Skeletal muscle tissue (tissue), 4 donors: ENCODE results near the gene NNAT. TPM values are rescaled to one million over a fixed set of nuclear protein-coding genes. Genes with fewer than 3 reads are reported as not detected.

ENCODE experiments used
- H3K27ac ChIP-seq: one replicate; pipeline ENCODE4 v1.7.0; 2013; ENCODE audit warnings: mild to moderate bottlenecking, low read depth, low read length, inconsistent platforms
- H3K27me3 ChIP-seq, 3 donors: one replicate each; pipeline ENCODE4 v1.7.0; 2013; ENCODE audit warnings: low read length in 3 of 3; ENCODE audit not compliant: control insufficient read depth in 3 of 3, insufficient read depth in 3 of 3
- H3K36me3 ChIP-seq, 3 donors: one replicate each; pipeline ENCODE4 v1.7.0; 2013; ENCODE audit warnings: low read length in 3 of 3; ENCODE audit not compliant: control insufficient read depth in 3 of 3, insufficient read depth in 3 of 3
- H3K4me1 ChIP-seq, 3 donors: one replicate each; pipeline ENCODE4 v1.7.0; 2013; ENCODE audit warnings: low read length in 3 of 3, mild to moderate bottlenecking in 3 of 3; ENCODE audit not compliant: control insufficient read depth in 3 of 3, insufficient read depth in 3 of 3
- H3K4me3 ChIP-seq, 3 donors: one replicate each; pipeline ENCODE4 v1.7.0; 2013; ENCODE audit warnings: low read length in 3 of 3
- H3K9ac ChIP-seq, 3 donors: one replicate each; pipeline ENCODE4 v1.7.0; 2013; ENCODE audit warnings: low read length in 3 of 3, mild to moderate bottlenecking in 3 of 3, moderate library complexity in 2 of 3, low read depth in 1 of 3
- H3K9me3 ChIP-seq, 3 donors: one replicate each; pipeline ENCODE4 v1.7.0; 2013; ENCODE audit warnings: low read length in 3 of 3; ENCODE audit not compliant: control insufficient read depth in 3 of 3
- total RNA-seq: library from RNA; depleted of rRNA; stranded (reverse); fragments of >200 nt; gene quantifications from one replicate; pipeline ENCODE4 v1.2.3, GENCODE V29; 2014
- donor health status: Osteomylitis.

Gene NNAT
- total RNA-seq, 1 donor from 2014 or later = 133 TPM

GRCh38 chr20:37513779-37514359 lies 7.2 kb upstream of the NNAT start:
- H3K4me3 ChIP-seq = no peak overlapping the region
- no peaks in the 10 kb centered on the region for H3K27me3 ChIP-seq
- H3K4me1 ChIP-seq = peaks cover 35 to 58% (median 47%) of the 10 kb centered on the region in 3 donors
- H3K9ac ChIP-seq = peak overlapping the region in 1 of 3 donors; percentile 19
- H3K36me3 ChIP-seq = peaks cover 38 to 58% (median 44%) of the 10 kb centered on the region in 3 donors
- H3K27ac ChIP-seq = no peak overlapping the region
- no peaks in the 10 kb centered on the region for H3K9me3 ChIP-seq

DNA sequence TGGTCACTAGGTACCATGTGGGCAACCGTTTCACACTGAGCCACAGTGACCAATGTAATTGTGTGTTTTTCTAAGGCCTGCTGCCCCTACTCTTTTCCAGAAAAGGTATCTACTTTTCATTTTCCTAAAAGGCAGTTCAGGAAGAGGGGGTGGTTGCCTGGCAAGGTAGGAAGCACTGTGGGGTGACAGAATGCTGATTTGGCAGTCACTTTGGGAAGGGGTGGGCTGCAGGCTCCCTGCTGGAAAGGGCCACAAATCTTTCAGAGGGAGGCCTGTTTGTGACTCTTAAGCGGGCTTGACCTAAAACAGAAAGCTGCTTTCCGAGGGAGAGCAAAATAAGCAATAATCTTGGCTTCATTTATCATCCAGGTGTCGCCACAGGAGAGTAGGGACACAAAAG lies 5.2 kb upstream of the NNAT start:
- Histone ChIP-seq H3K9ac (no peak overlapping the region), H3K9me3 (no peaks in the 10 kb centered on the region), H3K36me3 (peaks cover 33 to 51% (median 42%) of the 10 kb centered on the region in 3 donors), H3K4me1 (peaks cover 55 to 76% (median 64%) of the 10 kb centered on the region in 3 donors), H3K27me3 (no peaks in the 10 kb centered on the region), H3K27ac (no peak overlapping the region), H3K4me3 (no peak overlapping the region)

DNA sequence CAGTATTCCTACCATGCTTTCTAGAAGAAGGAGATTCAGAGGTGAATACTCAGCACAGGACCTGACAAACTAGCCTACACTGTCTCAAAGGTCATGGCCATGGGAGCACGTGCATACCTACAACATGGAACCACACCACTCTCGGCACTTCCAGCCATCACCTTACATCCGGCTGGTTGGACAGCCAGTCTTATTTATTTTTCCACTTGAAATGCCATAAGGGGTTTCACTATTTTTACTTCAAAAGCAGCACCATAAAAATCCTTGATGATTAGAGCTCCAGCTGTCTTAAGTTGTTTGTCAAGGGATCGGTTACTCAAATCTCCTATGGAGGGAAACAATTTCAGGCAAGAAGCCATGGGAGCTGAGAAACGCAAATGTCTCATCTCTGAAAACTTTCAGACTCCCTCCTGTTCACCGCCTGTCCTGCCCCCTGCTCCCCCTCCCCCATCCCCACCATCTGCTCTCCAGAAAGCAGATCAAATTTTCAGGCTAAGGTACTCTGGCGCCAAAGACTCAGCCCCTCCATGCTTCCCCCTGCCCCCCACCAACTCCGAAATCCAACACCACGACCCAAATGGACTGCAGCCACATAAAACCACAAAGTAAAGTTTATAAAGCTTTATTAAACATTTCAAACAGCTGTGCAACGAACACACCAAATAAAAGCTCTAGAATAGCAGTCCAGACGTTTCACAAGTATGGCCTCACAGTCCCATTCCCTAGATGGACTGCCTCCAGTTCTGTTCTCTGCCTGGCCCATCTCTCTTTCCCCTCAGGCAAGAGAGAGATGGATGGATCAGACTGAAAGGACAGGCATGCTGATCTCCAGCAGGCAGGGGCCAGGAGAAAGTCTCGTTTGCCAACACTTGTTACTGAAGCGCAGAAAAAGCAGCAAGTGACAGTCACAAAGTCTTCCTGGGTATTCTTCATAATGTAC lies 4.0 kb upstream of the NNAT start:
- Histone ChIP-seq H3K36me3 (peaks cover 33 to 39% (median 36%) of the 10 kb centered on the region in 3 donors), H3K4me3 (peak overlapping the region in 2 of 3 donors; percentile 12 to 17), H3K4me1 (peaks cover 60 to 83% (median 69%) of the 10 kb centered on the region in 3 donors), H3K9me3 (no peaks in the 10 kb centered on the region), H3K27me3 (no peaks in the 10 kb centered on the region), H3K27ac (peak overlapping the region; percentile 54), H3K9ac (peak overlapping the region in 1 of 3 donors; percentile 36)

DNA sequence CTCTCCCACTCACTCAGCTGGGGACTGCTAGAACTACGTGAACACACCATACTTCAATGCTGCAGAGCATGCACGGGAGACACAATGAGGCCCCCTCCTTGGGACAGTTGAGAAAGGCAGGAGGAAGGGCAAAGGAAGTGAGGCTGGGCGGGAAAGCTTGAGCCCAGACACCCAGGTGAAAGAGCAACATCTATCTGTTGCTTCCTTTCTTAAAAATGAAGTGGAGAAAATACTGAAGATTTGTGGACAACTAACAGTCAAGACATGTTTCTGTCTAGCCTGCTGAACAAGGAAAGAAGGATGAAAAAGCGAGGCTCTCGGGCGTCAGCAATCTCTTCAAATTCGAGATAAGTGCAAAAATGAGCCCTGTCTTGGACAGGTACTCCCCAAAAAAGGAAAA lies 3.0 kb upstream of the NNAT start:
- Histone ChIP-seq H3K9me3 (no peaks in the 10 kb centered on the region), H3K36me3 (peaks cover 33 to 36% (median 33%) of the 10 kb centered on the region in 3 donors), H3K4me3 (peak overlapping the region in 1 of 3 donors; percentile 27)

GRCh38 chr20:37518606-37519507 lies 2.2 kb upstream of the NNAT start:
- H3K4me3 ChIP-seq = peak overlapping the region; percentile 24 to 62 (median 35)
- peaks cover 28 to 33% (median 32%) of the 10 kb centered on the region in 3 donors for H3K36me3 ChIP-seq
- H3K4me1 ChIP-seq = peaks cover 69 to 88% (median 81%) of the 10 kb centered on the region in 3 donors
- H3K9ac ChIP-seq = peak overlapping the region; percentile 4 to 64 (median 40)
- peak overlapping the region; percentile 55 for H3K27ac ChIP-seq
- H3K9me3 ChIP-seq = no peaks in the 10 kb centered on the region
- H3K27me3 ChIP-seq = no peaks in the 10 kb centered on the region

More for the DNA sequence above, 3.0 kb upstream of the NNAT start:
- Histone ChIP-seq H3K9ac (no peak overlapping the region), H3K27ac (peak overlapping the region; percentile 7), H3K27me3 (no peaks in the 10 kb centered on the region), H3K4me1 (peaks cover 66 to 88% (median 73%) of the 10 kb centered on the region in 3 donors)

- H3K27ac ChIP-seq = peak overlapping the region; percentile 55
- H3K4me1 ChIP-seq = peaks cover 78 to 86% (median 83%) of the 10 kb centered on the region in 3 donors
- H3K4me3 ChIP-seq = peak overlapping the region; percentile 52 to 62 (median 54)
- H3K9ac ChIP-seq = peak overlapping the region; percentile 40 to 60 (median 57)
- no peaks in the 10 kb centered on the region for H3K27me3 ChIP-seq
- H3K36me3 ChIP-seq = peaks cover 19 to 26% (median 22%) of the 10 kb centered on the region in 3 donors
- no peaks in the 10 kb centered on the region for H3K9me3 ChIP-seq
Measured at GRCh38 chr20:37519508-37520418, 1.3 kb upstream of the NNAT start.

DNA sequence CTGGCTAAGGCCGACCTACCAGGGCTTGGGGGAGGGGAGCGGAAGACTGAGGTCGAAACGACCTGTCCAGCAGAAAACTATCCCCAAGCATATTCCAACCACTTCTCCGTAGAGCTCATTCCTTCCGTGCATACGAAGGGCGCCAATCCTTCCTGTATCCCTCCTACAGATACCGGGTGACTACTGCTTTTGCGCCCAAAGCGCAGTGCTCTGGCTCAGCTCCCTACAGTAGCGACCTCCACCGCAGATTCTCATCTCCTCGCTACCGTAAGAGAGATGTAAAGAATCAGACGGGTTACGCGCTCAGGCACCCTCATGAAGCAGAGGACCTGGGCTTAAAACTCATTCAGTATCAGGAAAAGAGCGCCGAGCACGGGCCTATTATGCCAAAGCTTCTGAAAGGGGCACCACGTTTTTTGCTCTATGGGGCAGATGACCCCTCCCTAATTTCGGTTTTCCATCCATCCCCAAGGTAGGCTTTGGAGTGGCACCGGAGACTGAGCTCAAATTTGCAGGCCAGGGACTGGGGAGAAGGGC lies 563 bp upstream of the NNAT start:
- H3K4me3 ChIP-seq = peak overlapping the region; percentile 52 to 62 (median 54)
- peaks cover 15 to 19% (median 16%) of the 10 kb centered on the region in 3 donors for H3K36me3 ChIP-seq
- peak overlapping the region in 1 of 3 donors; percentile 60 for H3K9ac ChIP-seq
- H3K4me1 ChIP-seq = peaks cover 82 to 86% (median 84%) of the 10 kb centered on the region in 3 donors
- H3K27me3 ChIP-seq = no peaks in the 10 kb centered on the region
- peak overlapping the region; percentile 55 for H3K27ac ChIP-seq
- H3K9me3 ChIP-seq = no peaks in the 10 kb centered on the region

GRCh38 chr20:37522260-37523011 lies 1.4 kb downstream of the NNAT start:
- Histone ChIP-seq H3K4me1 (peaks cover 79 to 80% (median 80%) of the 10 kb centered on the region in 3 donors), H3K9me3 (no peaks in the 10 kb centered on the region), H3K27me3 (no peaks in the 10 kb centered on the region), H3K36me3 (peaks cover 11 to 13% (median 12%) of the 10 kb centered on the region in 3 donors), H3K4me3 (peak overlapping the region; percentile 85 to 95 (median 89)), H3K9ac (peak overlapping the region; percentile 87 to 100 (median 96)), H3K27ac (peak overlapping the region; percentile 99)
